ENCODE measurements around the gene FILIP1.

GRCh38 chr6:75273009-75273408 is 220.6 kb downstream of the FILIP1 start:
- TF ChIP-seq, protein P1, sequence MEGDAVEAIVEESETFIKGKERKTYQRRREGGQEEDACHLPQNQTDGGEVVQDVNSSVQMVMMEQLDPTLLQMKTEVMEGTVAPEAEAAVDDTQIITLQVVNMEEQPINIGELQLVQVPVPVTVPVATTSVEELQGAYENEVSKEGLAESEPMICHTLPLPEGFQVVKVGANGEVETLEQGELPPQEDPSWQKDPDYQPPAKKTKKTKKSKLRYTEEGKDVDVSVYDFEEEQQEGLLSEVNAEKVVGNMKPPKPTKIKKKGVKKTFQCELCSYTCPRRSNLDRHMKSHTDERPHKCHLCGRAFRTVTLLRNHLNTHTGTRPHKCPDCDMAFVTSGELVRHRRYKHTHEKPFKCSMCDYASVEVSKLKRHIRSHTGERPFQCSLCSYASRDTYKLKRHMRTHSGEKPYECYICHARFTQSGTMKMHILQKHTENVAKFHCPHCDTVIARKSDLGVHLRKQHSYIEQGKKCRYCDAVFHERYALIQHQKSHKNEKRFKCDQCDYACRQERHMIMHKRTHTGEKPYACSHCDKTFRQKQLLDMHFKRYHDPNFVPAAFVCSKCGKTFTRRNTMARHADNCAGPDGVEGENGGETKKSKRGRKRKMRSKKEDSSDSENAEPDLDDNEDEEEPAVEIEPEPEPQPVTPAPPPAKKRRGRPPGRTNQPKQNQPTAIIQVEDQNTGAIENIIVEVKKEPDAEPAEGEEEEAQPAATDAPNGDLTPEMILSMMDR (IDR thresholded peaks at IDR 0.05; ENCODE audit: low read depth, low read length) = no peak
- no peak for TF ChIP-seq EZH2phosphoT487 (IDR thresholded peaks at IDR 0.05; ENCODE audit: low read depth)

All from OCI-LY3 (cell line).